Caco-2 (cell line): ENCODE measurements around the gene ENTPD2. TPM values are rescaled to one million over a fixed set of nuclear protein-coding genes. Genes with fewer than 3 reads are reported as not detected.

Source experiments
- BruUV-seq: library from RNA; stranded (reverse); fragments of 400-500 nt; replicated peaks from 2 replicates; lab custom pipeline; 2021; lab: Mats Ljungman, UMichigan
- CTCF ChIA-PET: fragments of 300-600 bp; sonication (Branson Sonifier 250); formaldehyde crosslinking; loops from one replicate; lab custom pipeline; 2022; ENCODE audit warnings: antibody characterized with exemption; lab: Charles Lee
- POLR2A ChIA-PET: fragments of 300-600 bp; sonication (Branson Sonifier 250); formaldehyde crosslinking; loops from one replicate; lab custom pipeline; 2022; ENCODE audit warnings: antibody characterized with exemption; lab: Charles Lee
- DNase-seq, 2 experiments: peaks; one replicate each; pipeline versions ENCODE4 v3.0.0 to v3.0.0-alpha.2; 2020 to 2022
- H3K27me3 ChIP-seq: replicated peaks from 2 replicates; pipeline ENCODE4 v1.6.0; 2011; ENCODE audit warnings: low read length; ENCODE audit not compliant: control insufficient read depth, insufficient read depth
- H3K36me3 ChIP-seq: 2 replicates; pipeline ENCODE4 v1.5.1; 2011; ENCODE audit warnings: low read length; ENCODE audit not compliant: control insufficient read depth, insufficient read depth
- H3K4me1 ChIP-seq: fragments of 250-450 bp; sonication (Bioruptor Pico); 2 replicates; pipeline ENCODE4 v1.5.1; 2020; ENCODE audit warnings: mild to moderate bottlenecking
- H3K4me3 ChIP-seq: 2 replicates; pipeline ENCODE4 v1.5.1; 2011; ENCODE audit warnings: low read depth, mild to moderate bottlenecking, control low read depth, low read length
- H3K9me3 ChIP-seq: fragments of 250-450 bp; sonication (Bioruptor Pico); 2 replicates; pipeline ENCODE4 v1.5.1; 2020; ENCODE audit warnings: mild to moderate bottlenecking, moderate library complexity
- H3K27ac Mint-ChIP-seq: one replicate; pipeline ENCODE4 v1.8.0; 2022; ENCODE audit warnings: mixed read lengths; ENCODE audit not compliant: unreplicated experiment
- H3K27me3 Mint-ChIP-seq: one replicate; pipeline ENCODE4 v1.8.0; 2022; ENCODE audit warnings: mixed read lengths; ENCODE audit not compliant: insufficient read depth, unreplicated experiment
- H3K36me3 Mint-ChIP-seq: one replicate; pipeline ENCODE4 v1.8.0; 2022; ENCODE audit warnings: mild to moderate bottlenecking, mixed read lengths; ENCODE audit not compliant: insufficient read depth, unreplicated experiment
- H3K4me1 Mint-ChIP-seq: one replicate; pipeline ENCODE4 v1.8.0; 2022; ENCODE audit warnings: low read depth, mixed read lengths; ENCODE audit not compliant: unreplicated experiment
- H3K4me3 Mint-ChIP-seq: one replicate; pipeline ENCODE4 v1.8.0; 2022; ENCODE audit warnings: mild to moderate bottlenecking, moderate library complexity, mixed read lengths; ENCODE audit not compliant: unreplicated experiment
- H3K9me3 Mint-ChIP-seq: one replicate; pipeline ENCODE4 v1.8.0; 2022; ENCODE audit warnings: mixed read lengths; ENCODE audit not compliant: unreplicated experiment
- CTCF ChIP-seq, 2 experiments: fragments of 200-600 bp in 1 of 2; IDR thresholded peaks; 1 replicate in 1 of 2; 2 replicates in 1 of 2; pipeline versions ENCODE4 v1.5.1 to v1.8.0; 2011 to 2022; ENCODE audit warnings: antibody characterized with exemption in 1 of 2, control low read depth in 1 of 2, inconsistent platforms in 1 of 2, low read depth in 1 of 2, low read length in 1 of 2, mild to moderate bottlenecking in 1 of 2, moderate library complexity in 1 of 2; ENCODE audit not compliant: insufficient read depth in 1 of 2, severe bottlenecking in 1 of 2, unreplicated experiment in 1 of 2
- intact Hi-C: fragments of 100-400 bp; cut with micrococcal nuclease; formaldehyde crosslinking; loops from one replicate; pipeline ENCODE4 v1.10.0; 2022; ENCODE audit not compliant: unreplicated experiment
- total RNA-seq: library from RNA; stranded (reverse); gene quantifications from 2 replicates; pipeline ENCODE4 v1.2.3, GENCODE V29; 2022

Gene ENTPD2
- total RNA-seq, 1 experiment from 2014 or later = 2.9 TPM

GRCh38 chr9:137032858-137033257 lies 21.0 kb downstream of the ENTPD2 start:
- Histone ChIP-seq H3K4me1 (peaks cover 20% of the 10 kb centered on the region), H3K27me3 (no peaks in the 10 kb centered on the region), H3K9me3 (no peaks in the 10 kb centered on the region), H3K36me3 (no peaks in the 10 kb centered on the region), H3K4me3 (no peak overlapping the region)
- ChIA-PET CTCF (interaction anchor here (0.7 kb wide), 1 partner anchor 96 kb away, joined by 3 read pairs; no protein-coding TSS in a partner anchor), POLR2A (no interaction called here)
- Mint-ChIP-seq H3K4me1 (no peaks in the 10 kb centered on the region), H3K4me3 (no peak overlapping the region), H3K27ac (no peak overlapping the region), H3K36me3 (peaks cover 17% of the 10 kb centered on the region), H3K9me3 (no peaks in the 10 kb centered on the region), H3K27me3 (no peaks in the 10 kb centered on the region)
- TF ChIP-seq CTCF (IDR thresholded peaks at IDR 0.05; ENCODE audit: insufficient read depth in 1 of 2, low read depth in 1 of 2, low read length in 1 of 2, severe bottlenecking in 1 of 2, unreplicated experiment in 1 of 2) = no peak
- intact Hi-C loops = no loop called here
- BruUV-seq = no TSS peak
- DNase-seq = no peak

- ChIA-PET POLR2A (interaction anchor here (0.9 kb wide), 1 partner anchor 255 kb away, joined by 6 read pairs; no protein-coding TSS in a partner anchor), CTCF (interaction anchor here (0.6 to 0.7 kb wide), 2 partner anchors 10 to 22 kb away, joined by 4 to 7 read pairs; no protein-coding TSS in a partner anchor)
- Histone ChIP-seq H3K27me3 (no peaks in the 10 kb centered on the region), H3K4me3 (no peak within 1 kb of the TSS), H3K4me1 (peaks cover 20% of the 10 kb centered on the region), H3K9me3 (no peaks in the 10 kb centered on the region), H3K36me3 (no peaks in the 10 kb centered on the region)
- DNase-seq = no peak
- Mint-ChIP-seq H3K27me3 (no peaks in the 10 kb centered on the region), H3K4me3 (no peak within 1 kb of the TSS), H3K36me3 (peaks cover 17% of the 10 kb centered on the region), H3K9me3 (no peaks in the 10 kb centered on the region), H3K27ac (no peak within 1 kb of the TSS), H3K4me1 (no peaks in the 10 kb centered on the region)
- TF ChIP-seq CTCF (IDR thresholded peaks at IDR 0.05; ENCODE audit: insufficient read depth in 1 of 2, low read depth in 1 of 2, low read length in 1 of 2, severe bottlenecking in 1 of 2, unreplicated experiment in 1 of 2) = no peak
- no TSS peak for BruUV-seq
- intact Hi-C loops = no loop called here
These were observed 21.8 kb downstream of the ENTPD2 start, which contains the start of gene FUT7 for GRCh38 chr9:137031904-137032640. Gene FUT7 (minus strand): TSS chr9:137032088. CDS start chr9:137031991, 97 bp downstream.

- peaks cover 17% of the 10 kb centered on the region for H3K36me3 Mint-ChIP-seq
- POLR2A ChIA-PET = no interaction called here
- H3K36me3 ChIP-seq = no peaks in the 10 kb centered on the region
- H3K4me1 Mint-ChIP-seq = no peaks in the 10 kb centered on the region
- BruUV-seq = no TSS peak
- H3K27me3 Mint-ChIP-seq = no peaks in the 10 kb centered on the region
- no peak overlapping the region for H3K4me3 ChIP-seq
- H3K27ac Mint-ChIP-seq = no peak overlapping the region
- H3K4me3 Mint-ChIP-seq = no peak overlapping the region
- no peaks in the 10 kb centered on the region for H3K9me3 ChIP-seq
- no peak for DNase-seq
- no peaks in the 10 kb centered on the region for H3K9me3 Mint-ChIP-seq
- intact Hi-C loops = no loop called here
- TF ChIP-seq CTCF (IDR thresholded peaks at IDR 0.05; ENCODE audit: insufficient read depth in 1 of 2, low read depth in 1 of 2, low read length in 1 of 2, severe bottlenecking in 1 of 2, unreplicated experiment in 1 of 2) = no peak
- H3K4me1 ChIP-seq = peaks cover 20% of the 10 kb centered on the region
- H3K27me3 ChIP-seq = no peaks in the 10 kb centered on the region
- CTCF ChIA-PET = interaction anchor here (0.6 to 3.6 kb wide), 7 partner anchors 12 to 295 kb away, joined by 3 to 42 read pairs (median 5); partner anchors contain the start of genes MAN1B1 and SAPCD2
These were observed 23.0 kb downstream of the ENTPD2 start for GRCh38 chr9:137030538-137031527.
